HG03097 (cell line): Measurements from ENCODE around the gene DHX40.
"Not testable (repeated sequence)": the region's sequence is repeated elsewhere in the genome, so short reads cannot be mapped to it uniquely, and the experiment has no call there.

ENCODE experiments used
- ATAC-seq: cut with Tn5 transposase; IDR thresholded peaks from one replicate; pipeline ENCODE4 v1.9.1; 2021; ENCODE audit not compliant: unreplicated experiment, low FRiP score

DHX40 gene

DNA sequence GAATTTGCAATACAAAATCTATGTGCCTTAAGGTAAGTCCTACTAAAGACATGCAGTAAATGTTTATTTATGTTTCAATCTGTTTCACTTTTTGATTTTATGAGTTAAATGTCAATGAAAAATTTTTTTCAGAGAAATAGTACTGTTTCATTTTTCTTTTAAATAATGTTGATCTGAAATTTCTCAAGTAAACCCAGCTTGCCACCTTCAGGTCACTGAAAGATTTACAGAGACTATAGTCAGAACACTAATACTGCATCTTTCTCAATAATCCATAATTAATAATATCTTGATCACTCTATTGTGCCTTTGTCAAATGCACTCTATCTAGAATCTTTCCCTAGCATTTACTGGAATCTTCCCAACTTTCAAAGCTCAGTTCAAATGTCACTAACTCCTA is 6.5 kb upstream of the DHX40 start:
- ATAC-seq: no peak

DNA sequence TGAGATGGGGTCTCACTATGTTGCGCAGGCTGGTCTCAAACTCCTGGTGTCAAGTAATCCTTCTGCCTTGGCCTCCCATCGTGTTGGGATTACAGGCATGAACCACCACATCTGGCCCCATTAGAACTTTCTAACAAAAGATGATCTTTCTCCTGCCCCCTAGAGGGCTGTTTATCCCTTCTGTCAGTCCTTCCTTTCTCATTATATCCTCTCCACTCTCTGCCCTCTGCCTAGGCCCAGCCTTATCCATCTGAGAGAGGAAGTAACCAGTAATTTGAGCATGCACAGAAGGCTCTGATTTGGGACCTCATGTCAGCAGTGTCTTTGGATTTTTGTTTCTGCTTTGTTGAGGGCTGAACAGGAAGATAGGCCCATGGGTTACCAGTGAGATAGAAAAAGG is 4.4 kb upstream of the DHX40 start:
- ATAC-seq: no peak

DNA sequence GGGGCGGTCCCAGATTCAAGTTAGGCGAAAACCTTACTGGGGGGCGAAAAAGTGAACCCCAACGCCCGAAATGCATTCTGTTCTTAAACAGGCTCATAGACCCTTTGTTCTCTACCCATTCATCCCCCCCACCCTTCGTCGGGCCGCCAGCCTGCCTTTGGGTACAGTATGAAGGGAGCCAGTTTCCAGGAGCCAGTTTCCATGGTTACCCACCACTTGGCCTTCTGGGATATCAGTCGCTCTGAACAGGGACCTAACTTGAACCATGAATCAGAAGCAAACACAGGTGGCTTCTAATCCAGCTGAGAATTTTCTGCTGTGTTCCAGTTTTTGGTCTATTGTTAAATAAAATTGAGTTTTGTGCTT is 532 bp downstream of the DHX40 start:
- ATAC-seq: peak; percentile 48

DNA sequence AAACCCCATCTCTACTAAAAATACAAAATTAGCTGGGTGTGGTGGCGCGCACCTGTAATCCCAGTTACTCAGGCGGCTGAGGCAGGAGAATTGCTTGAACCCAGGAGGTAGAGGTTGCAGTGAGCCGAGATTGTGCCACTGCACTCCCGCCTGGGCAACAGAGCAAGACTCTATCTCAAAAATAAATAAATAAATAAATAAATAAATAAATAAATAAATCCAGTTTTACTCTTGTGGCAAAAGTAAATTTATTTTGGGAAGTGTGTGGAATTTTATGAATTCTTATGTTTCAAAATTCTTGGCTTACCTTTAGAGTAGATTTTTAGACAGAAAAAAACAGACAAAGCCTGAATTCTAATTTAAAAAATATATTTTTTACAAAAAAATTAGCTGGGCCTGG is 3.7 kb downstream of the DHX40 start:
- not testable (repeated sequence) for ATAC-seq

DNA sequence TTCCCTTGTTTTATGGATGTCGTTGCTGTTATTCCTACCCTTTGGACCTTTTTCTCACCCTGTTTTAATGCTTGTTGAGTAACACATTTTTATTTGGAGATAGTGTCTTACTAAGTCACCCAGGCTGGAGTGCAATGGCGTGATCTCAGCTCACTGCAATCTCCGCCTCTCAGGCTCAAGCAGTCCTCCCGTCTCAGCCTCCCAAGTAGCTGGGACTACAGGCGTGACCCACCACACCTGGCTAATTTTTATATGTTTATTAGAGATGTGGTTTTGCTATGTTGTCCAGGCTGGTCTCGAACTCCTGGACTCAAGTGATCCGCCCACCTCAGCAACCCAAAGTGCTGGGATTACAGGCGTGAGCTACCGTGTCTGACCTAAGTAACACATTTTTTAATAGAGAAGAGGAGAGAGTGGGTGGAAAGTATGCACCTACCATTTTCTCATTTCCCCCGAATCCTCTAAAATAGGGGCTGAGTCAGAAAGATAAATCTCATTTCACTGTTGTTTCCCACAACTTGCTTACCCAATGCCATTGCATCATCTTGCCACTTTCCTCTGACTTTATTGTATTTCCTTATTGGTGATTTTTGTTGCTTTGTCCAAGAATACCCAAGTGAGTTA is 7.0 kb downstream of the DHX40 start:
- no peak for ATAC-seq

DNA sequence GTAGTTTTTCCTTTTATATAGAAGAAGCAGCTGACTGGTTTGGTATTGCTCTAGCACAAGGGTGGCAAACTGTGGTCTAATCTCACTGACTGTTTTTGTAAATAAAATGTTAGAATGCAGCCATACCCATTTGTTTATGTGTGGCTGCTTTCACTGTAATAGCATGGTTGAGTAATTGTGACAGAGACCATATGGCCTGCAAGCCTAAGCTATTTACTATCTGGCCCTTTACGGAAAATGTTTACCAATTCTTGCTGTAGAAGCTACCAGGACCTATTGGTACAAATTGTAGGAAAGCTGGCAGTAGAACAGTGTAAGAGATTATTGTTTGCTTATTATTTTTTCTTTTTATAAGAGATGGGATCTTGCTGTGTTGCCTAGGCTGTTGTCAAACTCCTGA is 18.8 kb downstream of the DHX40 start:
- not testable (repeated sequence) for ATAC-seq

DNA sequence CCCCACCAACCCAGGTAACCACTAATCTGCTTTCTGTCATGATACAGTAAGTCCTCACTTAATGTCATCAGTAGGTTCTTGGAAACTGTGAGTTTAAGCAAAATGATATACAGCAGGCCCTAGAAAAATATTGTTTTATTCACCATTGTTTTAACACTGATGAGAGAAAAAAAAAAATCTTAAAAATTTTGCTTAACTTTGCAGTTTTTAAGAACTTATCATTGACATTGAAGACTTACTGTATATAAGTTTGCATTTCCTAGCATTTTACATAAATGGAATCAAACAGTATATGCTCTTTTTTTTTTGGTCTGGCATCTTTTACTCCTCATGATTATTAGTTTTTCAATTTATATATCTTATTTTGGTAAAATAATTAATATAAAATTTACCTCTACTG is 34.8 kb downstream of the DHX40 start:
- no peak for ATAC-seq

DNA sequence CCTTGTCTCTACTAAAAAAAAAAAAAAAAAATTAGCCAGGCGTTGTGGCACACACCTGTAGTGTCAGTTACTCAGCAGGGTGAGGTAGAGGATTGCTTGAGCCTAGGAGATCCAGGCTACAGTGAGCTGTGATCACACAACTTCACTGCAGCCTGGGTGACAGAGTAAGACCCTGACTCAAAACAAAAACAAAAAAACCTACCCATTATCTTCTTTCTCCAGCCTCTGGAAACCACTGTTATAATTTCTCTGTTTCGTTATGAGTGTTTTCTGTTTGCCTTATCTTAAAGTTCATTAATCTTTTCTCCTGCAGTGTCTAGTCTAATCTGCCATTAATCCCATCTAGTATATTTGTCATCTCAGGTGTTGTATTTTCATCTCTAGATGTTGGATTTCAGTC is 35.7 kb downstream of the DHX40 start:
- no peak for ATAC-seq

DNA sequence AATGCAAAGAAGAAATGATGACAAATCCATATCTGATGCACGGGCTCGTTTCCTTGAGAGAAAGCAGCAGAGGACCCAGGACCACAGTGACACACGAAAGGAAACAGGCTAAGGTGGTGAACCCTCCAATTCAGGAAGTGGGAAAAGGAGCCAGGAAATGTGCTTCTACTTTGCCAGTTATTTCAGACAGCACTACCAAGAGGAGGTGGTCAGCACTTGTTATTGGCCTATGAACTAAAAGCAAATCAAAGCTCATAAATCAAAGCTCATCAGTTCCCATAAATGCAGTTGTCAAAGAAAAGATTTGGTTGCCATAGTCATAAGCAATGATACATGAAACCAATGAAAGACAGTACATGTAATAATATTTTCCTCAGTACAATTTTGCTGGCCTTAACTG is 41.7 kb downstream of the DHX40 start:
- no peak for ATAC-seq

DNA sequence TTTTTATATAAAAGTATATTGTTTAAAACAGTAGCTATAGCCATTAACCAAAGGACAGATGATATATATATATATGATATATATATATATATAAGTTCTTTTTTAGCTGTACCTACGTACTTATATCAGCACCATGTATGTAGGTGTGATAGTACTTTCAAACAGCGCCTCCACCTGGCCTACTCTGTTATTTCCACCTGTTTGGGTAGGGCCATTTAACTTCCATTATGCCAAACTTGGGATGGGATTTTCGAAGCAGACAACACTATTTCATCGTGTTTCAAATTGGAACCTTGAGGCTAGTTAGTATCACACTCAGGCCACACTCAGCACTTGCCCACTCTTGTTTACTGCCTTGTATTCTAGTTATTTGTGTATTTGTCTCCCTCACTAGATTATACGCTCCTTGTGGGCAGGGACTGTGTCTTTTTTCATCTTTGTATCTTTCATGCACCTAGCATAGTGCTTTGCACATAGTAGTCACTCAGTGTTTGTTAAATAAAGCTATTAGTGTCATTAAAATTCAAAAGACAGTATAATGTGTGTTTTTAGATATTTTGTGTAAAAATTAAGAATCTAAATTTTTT is 42.5 kb downstream of the DHX40 start:
- ATAC-seq: no peak

DNA sequence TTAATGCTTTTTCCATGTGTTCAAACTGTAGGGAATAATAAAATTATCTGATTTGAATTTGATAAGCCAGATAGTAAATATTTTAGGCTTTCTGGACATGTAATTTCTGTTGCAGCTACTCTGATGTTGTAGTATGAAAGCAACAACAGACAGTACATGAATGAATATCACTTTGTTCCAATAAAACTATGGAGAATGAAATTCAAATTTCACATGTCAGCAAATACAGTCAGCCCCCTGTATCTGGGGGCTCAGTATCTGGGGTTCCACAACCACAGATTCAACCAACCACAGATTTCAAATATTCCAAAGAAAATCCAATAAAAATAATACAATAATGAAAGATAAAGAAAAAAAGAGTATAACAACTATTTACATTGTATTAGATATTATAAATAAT is 46.1 kb downstream of the DHX40 start:
- no peak for ATAC-seq

DNA sequence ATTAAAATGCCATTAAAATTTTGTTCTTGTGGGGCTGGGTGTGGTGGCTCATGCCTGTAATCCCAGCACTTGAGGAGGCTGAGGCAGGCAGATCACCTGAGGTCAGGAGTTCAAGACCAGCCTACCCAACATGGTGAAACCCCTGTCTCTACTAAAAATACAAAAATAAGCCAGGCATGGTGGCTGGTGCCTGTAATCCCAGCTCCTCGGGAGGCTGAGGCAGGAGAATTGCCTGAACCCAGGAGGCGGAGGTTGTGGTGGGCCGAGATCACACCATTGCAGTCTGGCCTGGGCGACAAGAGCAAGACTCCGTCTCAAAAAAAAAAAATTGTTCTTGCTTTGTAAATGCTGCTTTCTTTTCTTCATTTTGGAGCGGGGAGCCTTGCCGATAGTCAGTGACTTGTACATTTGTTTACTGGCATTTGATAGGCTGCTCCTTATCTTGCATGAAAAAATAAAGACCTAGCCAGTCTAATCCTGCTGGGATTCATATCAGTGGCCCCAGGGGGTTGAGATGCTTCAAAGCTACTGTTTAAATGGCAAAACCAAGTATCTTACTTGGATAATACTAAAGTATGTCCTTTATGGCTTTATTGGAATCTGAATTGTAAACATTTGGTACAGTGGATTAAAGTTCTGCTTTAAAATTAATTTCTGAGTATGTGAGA is 51.0 kb downstream of the DHX40 start:
- ATAC-seq: no peak

DNA sequence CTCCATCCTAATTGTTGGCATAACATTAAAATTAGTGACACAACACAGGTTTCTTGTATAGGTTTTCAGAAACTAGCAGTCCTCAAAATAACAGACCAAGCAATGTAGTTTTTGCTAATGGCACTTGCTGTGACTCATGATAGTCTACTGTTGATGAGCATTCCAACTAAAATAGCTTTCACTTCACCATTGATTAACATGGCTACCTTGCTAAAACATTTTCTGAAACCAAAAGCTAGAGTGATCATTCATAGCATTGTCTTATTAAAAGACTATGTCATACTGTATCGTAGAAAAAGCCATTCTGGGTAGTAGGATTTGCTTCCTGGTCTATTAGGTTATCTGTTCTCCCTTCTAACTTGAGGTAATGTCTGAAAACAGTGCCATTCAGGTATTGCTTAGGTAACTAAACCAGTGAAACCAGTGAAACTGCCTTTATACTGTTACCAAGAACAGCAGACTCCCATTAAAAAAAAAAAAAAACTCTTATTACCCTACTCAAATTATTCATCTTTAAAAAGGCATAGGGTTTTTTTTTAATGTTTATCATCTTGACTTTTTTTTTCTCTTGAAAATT is 51.8 kb downstream of the DHX40 start:
- no peak for ATAC-seq

DNA sequence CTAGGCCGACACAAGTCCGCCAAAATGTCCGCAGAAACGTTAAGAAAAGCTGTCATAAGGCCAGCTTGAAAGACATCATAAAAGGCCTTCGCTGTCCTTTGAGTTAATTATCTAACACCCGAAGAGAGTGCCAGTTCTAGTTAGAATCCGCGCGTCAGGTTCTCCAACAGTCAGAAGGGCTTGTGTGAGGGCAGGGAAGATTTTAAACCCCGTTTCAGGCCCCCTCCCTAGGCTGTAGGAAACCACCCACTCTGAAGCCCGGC is 53.6 kb downstream of the DHX40 start:
- ATAC-seq: no peak

DNA sequence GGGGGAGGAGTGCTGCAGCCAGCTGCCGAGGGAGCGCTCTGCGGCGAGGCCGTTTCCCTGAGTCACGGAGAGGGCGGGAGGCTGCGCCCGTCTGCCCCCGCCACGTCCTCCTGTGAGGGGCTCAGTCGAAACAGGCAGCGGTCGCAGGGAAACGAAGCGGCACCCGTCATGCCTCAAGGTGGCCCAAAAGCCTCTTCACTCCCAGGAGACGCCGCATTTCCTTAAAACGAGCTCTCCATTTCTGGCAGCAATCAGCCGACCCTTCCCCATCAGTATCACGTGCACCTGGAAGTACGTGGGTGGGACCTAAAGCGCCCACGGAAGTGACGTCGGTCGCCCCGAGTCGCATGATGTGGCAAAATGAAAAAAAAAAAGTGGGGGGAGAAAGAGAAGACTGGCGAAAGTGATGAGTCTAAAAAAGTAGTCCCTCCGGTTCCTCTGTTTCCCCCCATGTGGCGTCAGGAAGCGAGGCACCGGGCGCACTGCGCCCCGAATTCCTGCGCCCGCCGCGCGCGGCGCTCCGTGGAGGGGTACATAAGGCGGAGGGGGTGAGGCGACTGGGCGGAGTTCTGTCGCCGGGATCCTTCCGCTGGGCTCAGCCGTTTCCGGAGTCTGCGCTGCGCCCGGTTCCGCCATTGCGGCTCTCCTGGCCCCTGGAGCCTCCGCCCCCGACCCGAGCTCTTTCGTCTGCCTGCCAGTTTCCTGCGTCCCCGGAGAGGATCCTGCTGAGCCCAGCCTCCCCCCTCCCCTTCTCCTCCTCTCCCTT is 54.1 kb downstream of the DHX40 start, which contains the start of gene CLTC:
Gene CLTC (plus strand): TSS at position 598 of the 766 bp plus-strand sequence. CDS start 237 bp downstream, outside the sequence.
- ATAC-seq: peak; percentile 72

DNA sequence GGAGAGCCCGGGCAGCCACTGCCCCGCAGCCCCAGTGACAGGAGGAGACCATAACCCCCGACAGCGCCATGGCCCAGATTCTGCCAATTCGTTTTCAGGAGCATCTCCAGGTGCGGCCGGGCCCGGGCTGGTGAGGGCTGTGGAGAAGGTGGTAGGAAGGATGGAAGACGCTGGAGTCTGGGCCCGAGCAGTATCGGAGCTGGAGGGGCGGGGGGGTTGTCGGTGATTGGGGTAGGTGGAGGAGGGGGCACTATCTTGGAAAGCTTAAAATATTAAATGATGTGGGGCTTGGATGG is 54.6 kb downstream of the DHX40 start:
- ATAC-seq: no peak

DNA sequence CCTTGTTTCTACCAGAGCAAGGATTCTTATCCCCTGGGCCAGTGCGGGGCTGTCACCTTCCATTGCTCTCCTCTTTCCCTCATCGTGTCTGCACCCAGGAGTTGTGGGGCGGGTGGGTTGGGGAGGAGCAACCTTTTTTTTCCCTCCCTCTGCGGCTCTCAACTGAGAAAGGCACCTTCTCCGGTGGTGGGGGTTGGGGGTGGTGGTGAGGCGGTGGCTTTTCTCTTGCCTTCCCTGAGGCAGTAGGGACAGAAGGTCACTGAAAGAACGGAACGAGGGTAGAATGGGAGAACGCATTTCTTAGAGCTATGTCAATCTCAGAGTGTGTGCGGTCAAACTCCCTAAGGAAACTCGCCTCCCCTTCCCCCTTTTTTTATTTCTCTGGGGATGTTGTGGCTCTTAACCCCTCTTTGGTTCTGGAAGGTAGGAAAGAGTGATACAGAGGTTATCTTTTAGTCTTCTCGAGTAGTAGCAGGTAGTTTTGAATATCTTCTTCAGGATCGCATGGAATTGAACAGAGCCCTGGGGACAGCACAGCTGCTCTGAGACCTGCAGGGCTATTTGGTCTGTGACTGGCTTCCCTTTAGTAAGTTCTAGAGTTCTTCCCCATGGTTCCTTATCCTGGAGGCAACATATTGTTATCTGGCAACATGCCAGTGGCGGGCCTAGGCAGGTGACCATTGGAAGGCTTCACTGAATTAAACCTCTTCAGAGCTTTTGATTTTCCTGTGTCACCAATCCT is 55.3 kb downstream of the DHX40 start:
- ATAC-seq: no peak

DNA sequence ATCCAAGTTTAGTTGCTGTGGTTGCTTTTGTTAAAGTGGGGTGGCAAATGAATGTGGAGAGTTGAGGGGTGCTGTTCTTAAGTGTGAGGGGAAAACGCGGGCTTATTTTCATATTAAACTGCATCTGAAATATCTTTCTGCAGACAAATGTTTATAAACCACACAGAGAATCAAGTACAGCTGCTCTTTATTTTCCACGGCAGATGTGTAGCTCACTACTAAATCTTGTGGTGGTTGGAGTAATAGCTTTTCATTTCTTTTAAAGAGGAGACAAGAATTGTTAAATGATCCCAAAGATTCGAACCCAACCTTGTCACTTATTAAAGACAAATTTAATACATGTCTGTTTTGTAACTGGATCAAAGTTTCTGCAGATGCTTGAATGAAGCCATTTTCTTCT is 56.4 kb downstream of the DHX40 start:
- ATAC-seq: no peak

DNA sequence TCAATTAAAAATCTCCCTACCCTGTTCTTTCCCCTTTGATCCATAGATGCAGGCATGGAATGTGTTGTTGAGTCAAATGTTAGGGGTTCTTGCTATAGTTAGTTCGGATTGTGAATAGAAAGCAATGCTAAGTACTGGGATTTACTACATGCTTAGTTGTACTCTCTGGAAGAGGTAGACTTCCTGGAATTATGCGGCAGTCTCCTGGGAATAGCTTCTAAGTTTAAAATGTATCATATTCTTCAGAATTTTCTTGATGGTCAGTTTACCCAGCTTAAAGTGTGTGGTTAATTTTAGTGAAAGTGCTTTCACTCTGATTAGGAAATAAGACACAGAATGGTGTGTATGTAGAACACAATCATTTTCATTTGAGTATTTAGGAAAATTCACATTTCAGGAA is 57.7 kb downstream of the DHX40 start:
- ATAC-seq: no peak

DNA sequence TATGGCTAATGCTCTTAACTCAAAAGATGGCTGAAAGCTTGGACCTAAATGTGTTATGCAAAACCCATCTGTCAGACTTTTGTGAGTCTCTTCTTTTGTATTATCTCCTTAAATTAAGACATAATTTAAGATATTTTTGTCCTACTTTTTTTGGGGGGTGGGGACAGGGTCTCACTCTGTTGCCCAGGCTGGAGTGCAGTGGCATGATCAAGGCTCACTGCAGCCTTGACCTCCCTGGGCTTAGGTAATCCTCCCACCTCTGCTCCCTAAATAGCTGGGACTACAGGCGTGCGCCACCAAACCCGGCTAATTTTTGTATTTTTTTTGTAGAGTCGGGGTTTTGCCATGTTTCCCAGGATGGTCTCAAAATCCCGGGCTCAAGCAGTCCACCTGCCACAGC is 61.3 kb downstream of the DHX40 start:
- ATAC-seq: no peak

DNA sequence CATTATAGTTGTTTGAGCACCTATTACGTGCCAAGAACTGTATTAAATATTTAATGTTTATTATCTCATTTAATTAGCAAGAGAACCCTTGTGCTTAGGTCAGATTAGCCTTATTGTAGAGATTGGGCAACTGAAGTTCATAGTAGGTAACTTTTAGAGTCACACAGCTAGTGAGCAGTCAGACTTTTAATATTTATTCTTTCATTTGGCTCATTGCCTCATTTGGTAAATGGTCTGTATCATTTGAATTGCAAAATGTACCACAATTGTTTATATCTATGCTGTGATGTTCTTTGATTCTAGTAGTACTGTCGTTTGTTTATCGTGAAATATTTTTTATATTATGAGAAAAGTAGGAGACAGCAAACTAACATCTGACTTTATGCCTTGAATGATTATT is 61.9 kb downstream of the DHX40 start:
- no peak for ATAC-seq
